IMR-90 (cell line): ENCODE results near the gene LRRC4C. TPM values are rescaled to one million over a fixed set of nuclear protein-coding genes. Genes with fewer than 3 reads are reported as not detected.

Source experiments
- ATAC-seq: fragments of 200-7000 bp; cut with Tn5 transposase; 2 replicates; pipeline ENCODE4 v1.9.1; 2020; ENCODE audit warnings: low read depth, mild to moderate bottlenecking, moderate library complexity
- BruUV-seq: library from RNA; stranded (reverse); fragments of 400-500 nt; replicated peaks from 2 replicates; lab custom pipeline; 2021; lab: Mats Ljungman, UMichigan
- CTCF ChIA-PET: fragments of 300-600 bp; formaldehyde crosslinking; extraction: SDS; loops from one replicate; lab custom pipeline; 2021; ENCODE audit warnings: antibody characterized with exemption; lab: Yijun Ruan, JAX
- POLR2A ChIA-PET: fragments of 300-600 bp; sonication (Branson Sonifier 250); formaldehyde crosslinking; loops from one replicate; lab custom pipeline; 2022; ENCODE audit warnings: antibody characterized with exemption; ENCODE audit not compliant: unreplicated experiment; lab: Charles Lee
- DNase-seq: peaks from one replicate; pipeline ENCODE4 v3.0.0; 2013
- H2AFZ ChIP-seq: replicated peaks from 2 replicates; pipeline ENCODE3; 2013; ENCODE audit warnings: low read length, mild to moderate bottlenecking; ENCODE audit not compliant: poor library complexity
- H2AK5ac ChIP-seq: 2 replicates; pipeline ENCODE4 v1.6.1; 2013; ENCODE audit warnings: low read depth, low read length, inconsistent platforms
- H2AK9ac ChIP-seq: replicated peaks from 2 replicates; pipeline ENCODE3; 2013; ENCODE audit warnings: mild to moderate bottlenecking, low read depth, low read length, moderate library complexity; ENCODE audit not compliant: poor library complexity
- H2BK120ac ChIP-seq: 2 replicates; pipeline ENCODE4 v1.6.1; 2013; ENCODE audit warnings: low read depth, low read length, inconsistent platforms
- H2BK15ac ChIP-seq: 3 replicates; pipeline ENCODE4 v1.6.1; 2013; ENCODE audit warnings: low read depth, low read length, inconsistent platforms
- H2BK20ac ChIP-seq: 2 replicates; pipeline ENCODE4 v1.6.1; 2013; ENCODE audit warnings: low read depth, mild to moderate bottlenecking, inconsistent platforms, low read length, moderate library complexity
- H2BK5ac ChIP-seq: 2 replicates; pipeline ENCODE4 v1.6.1; 2013; ENCODE audit warnings: mild to moderate bottlenecking, low read depth, low read length, inconsistent platforms; ENCODE audit not compliant: poor library complexity, severe bottlenecking
- H3K14ac ChIP-seq: replicated peaks from 2 replicates; pipeline ENCODE4 v1.6.1; 2013; ENCODE audit warnings: low read depth, low read length, inconsistent platforms
- H3K18ac ChIP-seq: 2 replicates; pipeline ENCODE4 v1.6.1; 2013; ENCODE audit warnings: low read depth, low read length, control low read depth
- H3K23ac ChIP-seq: 2 replicates; pipeline ENCODE4 v1.6.1; 2013; ENCODE audit warnings: low read depth, low read length, inconsistent platforms
- H3K27ac ChIP-seq: 2 replicates; pipeline ENCODE4 v1.5.1; 2013; ENCODE audit warnings: mild to moderate bottlenecking, control low read depth, low read length; ENCODE audit not compliant: insufficient read depth
- H3K27me3 ChIP-seq: 2 replicates; pipeline ENCODE4 v1.6.1; 2013; ENCODE audit warnings: low read length; ENCODE audit not compliant: control insufficient read depth, insufficient read depth
- H3K36me3 ChIP-seq: 2 replicates; pipeline ENCODE4 v1.6.1; 2013; ENCODE audit warnings: low read length, mixed read lengths; ENCODE audit not compliant: control insufficient read depth, insufficient read depth
- H3K4ac ChIP-seq: 2 replicates; pipeline ENCODE4 v1.6.1; 2013; ENCODE audit warnings: low read depth, low read length, inconsistent platforms
- H3K4me1 ChIP-seq: 2 replicates; pipeline ENCODE4 v1.6.1; 2013; ENCODE audit warnings: low read length, mixed read lengths; ENCODE audit not compliant: control insufficient read depth, insufficient read depth
- H3K4me2 ChIP-seq: 2 replicates; pipeline ENCODE4 v1.6.1; 2013; ENCODE audit warnings: low read depth, mild to moderate bottlenecking, control low read depth, low read length, moderate library complexity
- H3K4me3 ChIP-seq: 2 replicates; pipeline ENCODE4 v1.5.1; 2013; ENCODE audit warnings: low read depth, mild to moderate bottlenecking, control low read depth, low read length, moderate library complexity; ENCODE audit not compliant: insufficient read depth
- H3K56ac ChIP-seq: 2 replicates; pipeline ENCODE4 v1.6.1; 2013; ENCODE audit warnings: low read length, inconsistent platforms; ENCODE audit not compliant: insufficient read depth; ENCODE audit errors: extremely low read depth
- H3K79me1 ChIP-seq, 2 experiments: 2 replicates each; pipeline ENCODE4 v1.6.1; 2013; ENCODE audit warnings: low read length in 2 of 2, inconsistent platforms in 1 of 2, low read depth in 1 of 2
- H3K9ac ChIP-seq: 2 replicates; pipeline ENCODE4 v1.6.1; 2013; ENCODE audit warnings: low read depth, low read length, control low read depth
- H3K9me1 ChIP-seq: 2 replicates; pipeline ENCODE4 v1.6.1; 2013; ENCODE audit warnings: low read length, inconsistent platforms; ENCODE audit not compliant: insufficient read depth
- H3K9me3 ChIP-seq: 2 replicates; pipeline ENCODE4 v1.6.1; 2013; ENCODE audit warnings: low read length; ENCODE audit not compliant: control insufficient read depth, insufficient read depth
- H4K20me1 ChIP-seq: 2 replicates; pipeline ENCODE4 v1.6.1; 2013; ENCODE audit warnings: low read length, inconsistent platforms; ENCODE audit not compliant: insufficient read depth
- H4K5ac ChIP-seq: 2 replicates; pipeline ENCODE4 v1.6.1; 2013; ENCODE audit warnings: mild to moderate bottlenecking, low read depth, low read length, control low read depth
- H4K8ac ChIP-seq, 2 experiments: 2 replicates each; pipeline ENCODE4 v1.6.1; 2013; ENCODE audit warnings: low read depth in 2 of 2, low read length in 2 of 2, control low read depth in 1 of 2, inconsistent platforms in 1 of 2
- H4K91ac ChIP-seq: 2 replicates; pipeline ENCODE4 v1.6.1; 2013; ENCODE audit warnings: low read depth, low read length, inconsistent platforms; ENCODE audit not compliant: insufficient read depth
- BHLHE40 ChIP-seq: fragments of 150-350 bp; IDR thresholded peaks from 2 replicates; pipeline ENCODE4 v1.6.1; 2016; ENCODE audit warnings: mild to moderate bottlenecking, low read depth, low read length
- FOS ChIP-seq: fragments of 150-350 bp; IDR thresholded peaks from 2 replicates; pipeline ENCODE4 v1.6.1; 2016; ENCODE audit warnings: low read depth, low read length
- MAFK ChIP-seq: IDR thresholded peaks from 2 replicates; pipeline ENCODE4 v1.6.1; 2012; ENCODE audit warnings: low read depth, low read length, improper control_type of control experiment
- MXI1 ChIP-seq: IDR thresholded peaks from 2 replicates; pipeline ENCODE4 v1.6.1; 2012; ENCODE audit warnings: low read depth, mild to moderate bottlenecking, low read length, moderate library complexity, borderline replicate concordance
- NFE2L2 ChIP-seq: fragments of 150-350 bp; IDR thresholded peaks from 2 replicates; pipeline ENCODE4 v1.6.1; 2016; ENCODE audit warnings: low read depth, mild to moderate bottlenecking, low read length
- POLR2A ChIP-seq: IDR thresholded peaks from 2 replicates; pipeline ENCODE4 v1.6.1; 2012; ENCODE audit warnings: mild to moderate bottlenecking, low read depth, low read length
- RAD21 ChIP-seq: IDR thresholded peaks from 2 replicates; pipeline ENCODE4 v1.6.1; 2012; ENCODE audit warnings: low read length, improper control_type of control experiment
- RFX5 ChIP-seq: IDR thresholded peaks from 2 replicates; pipeline ENCODE4 v1.8.0; 2012; ENCODE audit warnings: low read depth, mild to moderate bottlenecking, low read length, moderate library complexity
- WGBS, 2 experiments: methylation state at CpG; one replicate each; pipeline versions ENCODE4 v1.1.5 to v1.1.7; 2013; ENCODE audit warnings: missing lambda C conversion rate in 2 of 2; ENCODE audit not compliant: insufficient read length in 1 of 2; ENCODE audit errors: extremely low coverage in 2 of 2; 5-methylcytosine and 5-hydroxymethylcytosine counted together
- dilution Hi-C: fragments of 300-500 bp; cut with HindIII; formaldehyde crosslinking; loops from one replicate; pipeline ENCODE4 v1.14.3; 2018; ENCODE audit warnings: low sequenced_read_pairs; ENCODE audit not compliant: unreplicated experiment
- in situ Hi-C: fragments of 300-500 bp; cut with MboI; formaldehyde crosslinking; loops from 3 replicates; pipeline ENCODE4 v1.14.3; 2019; ENCODE audit warnings: low sequenced_read_pairs, inconsistent platforms, mixed read lengths
- intact Hi-C: fragments of 100-400 bp; cut with micrococcal nuclease; formaldehyde crosslinking; loops from 2 replicates; pipeline ENCODE4 v1.10.0; 2022
- polyA plus RNA-seq, 3 experiments: library from polyadenylated mRNA; depleted of rRNA; stranded (reverse); fragments of >200 nt; gene quantifications; 2 replicates each; pipeline ENCODE4 v1.2.3, GENCODE V29; 2012; ENCODE audit warnings: low replicate concordance in 1 of 3
- total RNA-seq: library from RNA; depleted of rRNA; stranded (reverse); fragments of >200 nt; gene quantifications from 2 replicates; pipeline ENCODE4 v1.2.3, GENCODE V29; 2012

LRRC4C gene
- total and polyA plus RNA-seq, 2 of the 4 experiments (the other 2 are of a cell fraction): under 0.01 to 0.03 TPM

DNA sequence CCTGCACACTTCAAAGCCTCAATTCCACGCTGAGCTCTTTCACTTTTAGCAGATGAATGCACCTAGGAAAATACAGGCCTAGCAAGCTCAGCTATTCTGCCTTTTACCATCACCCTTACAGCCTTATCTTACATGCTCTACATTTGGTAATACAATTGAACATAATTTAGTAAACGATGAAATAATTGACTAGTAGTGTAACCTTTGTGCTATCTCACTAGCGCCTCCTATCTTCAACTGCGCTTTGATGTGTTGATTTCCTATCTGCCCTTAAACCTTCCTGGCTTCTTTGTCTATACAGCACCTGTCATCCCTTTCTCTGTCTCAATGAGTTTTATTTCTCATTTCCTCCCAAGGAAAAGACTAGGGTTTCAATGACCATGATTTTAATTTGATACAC is 149.7 kb downstream of the LRRC4C start:
- no peaks in the 10 kb centered on the region for H3K27me3 ChIP-seq
- H4K8ac ChIP-seq: no peak overlapping the region
- H3K14ac ChIP-seq: no peak overlapping the region
- H3K4ac ChIP-seq: no peak overlapping the region
- in situ Hi-C loops: no loop called here
- H3K4me2 ChIP-seq: no peak overlapping the region
- BruUV-seq: no TSS peak
- 0% methylated on average over 1 of the region's 4 CpGs; no CpG with 5 or more reads in 1 of the 2 experiments for WGBS, 2 experiments
- H2BK120ac ChIP-seq: no peak overlapping the region
- no peaks in the 10 kb centered on the region for H3K79me1 ChIP-seq
- no peak overlapping the region for H2AK5ac ChIP-seq
- H3K56ac ChIP-seq: no peak overlapping the region
- no peak overlapping the region for H3K23ac ChIP-seq
- H3K9me3 ChIP-seq: peaks cover 6% of the 10 kb centered on the region
- H3K36me3 ChIP-seq: no peaks in the 10 kb centered on the region
- no peak overlapping the region for H3K4me3 ChIP-seq
- no peak overlapping the region for H2AK9ac ChIP-seq
- H4K20me1 ChIP-seq: no peaks in the 10 kb centered on the region
- no peak overlapping the region for H3K27ac ChIP-seq
- POLR2A ChIA-PET: no interaction called here
- H3K18ac ChIP-seq: no peak overlapping the region
- no peak overlapping the region for H2BK5ac ChIP-seq
- intact Hi-C loops: no loop called here
- no peak overlapping the region for H4K5ac ChIP-seq
- dilution Hi-C loops: no loop called here
- H4K91ac ChIP-seq: no peak overlapping the region
- CTCF ChIA-PET: no interaction called here
- no peak overlapping the region for H3K9ac ChIP-seq
- H2AFZ ChIP-seq: no peak overlapping the region
- no peak for ATAC-seq
- no peak for DNase-seq
- H3K9me1 ChIP-seq: no peaks in the 10 kb centered on the region
- H2BK20ac ChIP-seq: no peak overlapping the region
- no peak for TF ChIP-seq NFE2L2
- TF ChIP-seq RAD21: no peak
- TF ChIP-seq POLR2A: no peak
- TF ChIP-seq RFX5: no peak
- no peak for TF ChIP-seq MXI1
- no peak for TF ChIP-seq FOS
- no peak for TF ChIP-seq BHLHE40
- TF ChIP-seq MAFK: no peak
- H2BK15ac ChIP-seq: no peak overlapping the region
- no peaks in the 10 kb centered on the region for H3K4me1 ChIP-seq
